GM15510 (cell line): ENCODE results near the gene PIK3R6.

Source experiments
- POLR2A ChIP-seq: IDR thresholded peaks from 3 replicates; pipeline ENCODE4 v1.6.1; 2011; ENCODE audit warnings: borderline replicate concordance; ENCODE audit not compliant: insufficient read length; ENCODE audit errors: extremely low read depth

PIK3R6 gene

DNA sequence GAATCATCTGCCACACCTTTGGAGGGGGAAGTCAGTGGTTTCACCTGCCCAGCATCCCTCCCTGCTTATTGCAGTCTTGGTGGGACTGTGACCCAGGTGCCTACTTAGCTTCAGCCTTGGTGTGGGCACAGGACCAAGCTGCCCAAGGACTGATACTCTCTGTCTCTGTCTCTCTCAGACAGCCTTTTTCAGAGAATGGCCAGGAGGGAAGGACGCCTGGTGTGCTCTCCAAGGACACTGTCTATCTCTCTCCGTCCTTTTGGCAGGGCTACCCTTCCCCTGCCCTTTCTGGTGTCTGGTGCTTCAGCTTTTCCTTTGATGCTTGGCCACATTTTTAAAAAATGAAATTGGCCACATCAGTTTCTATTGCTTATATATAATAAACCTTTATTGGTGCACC is 19.6 kb downstream of the PIK3R6 start:
- no peak for TF ChIP-seq POLR2A

DNA sequence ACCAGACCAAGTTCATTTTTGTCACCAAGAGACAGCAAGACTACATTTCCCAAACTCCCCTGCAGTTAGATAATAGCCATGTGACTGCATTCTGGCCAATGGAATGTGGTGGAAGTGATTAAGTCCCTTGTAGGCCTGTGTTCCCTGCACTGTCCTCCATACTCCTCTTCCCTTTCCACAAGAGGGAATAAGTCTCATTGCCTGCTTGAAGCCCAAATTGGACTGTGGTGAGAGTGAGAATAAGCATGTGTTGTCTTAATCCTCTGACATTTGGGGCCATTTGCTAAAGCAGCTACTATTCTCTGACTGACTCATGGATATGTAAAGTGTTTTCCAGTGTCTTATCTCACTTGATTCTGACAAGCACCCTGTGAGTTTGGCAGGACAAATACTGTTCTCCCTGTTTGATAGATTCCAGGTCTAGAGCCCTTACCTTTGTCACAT is 20.7 kb downstream of the PIK3R6 start:
- TF ChIP-seq POLR2A, result no peak

DNA sequence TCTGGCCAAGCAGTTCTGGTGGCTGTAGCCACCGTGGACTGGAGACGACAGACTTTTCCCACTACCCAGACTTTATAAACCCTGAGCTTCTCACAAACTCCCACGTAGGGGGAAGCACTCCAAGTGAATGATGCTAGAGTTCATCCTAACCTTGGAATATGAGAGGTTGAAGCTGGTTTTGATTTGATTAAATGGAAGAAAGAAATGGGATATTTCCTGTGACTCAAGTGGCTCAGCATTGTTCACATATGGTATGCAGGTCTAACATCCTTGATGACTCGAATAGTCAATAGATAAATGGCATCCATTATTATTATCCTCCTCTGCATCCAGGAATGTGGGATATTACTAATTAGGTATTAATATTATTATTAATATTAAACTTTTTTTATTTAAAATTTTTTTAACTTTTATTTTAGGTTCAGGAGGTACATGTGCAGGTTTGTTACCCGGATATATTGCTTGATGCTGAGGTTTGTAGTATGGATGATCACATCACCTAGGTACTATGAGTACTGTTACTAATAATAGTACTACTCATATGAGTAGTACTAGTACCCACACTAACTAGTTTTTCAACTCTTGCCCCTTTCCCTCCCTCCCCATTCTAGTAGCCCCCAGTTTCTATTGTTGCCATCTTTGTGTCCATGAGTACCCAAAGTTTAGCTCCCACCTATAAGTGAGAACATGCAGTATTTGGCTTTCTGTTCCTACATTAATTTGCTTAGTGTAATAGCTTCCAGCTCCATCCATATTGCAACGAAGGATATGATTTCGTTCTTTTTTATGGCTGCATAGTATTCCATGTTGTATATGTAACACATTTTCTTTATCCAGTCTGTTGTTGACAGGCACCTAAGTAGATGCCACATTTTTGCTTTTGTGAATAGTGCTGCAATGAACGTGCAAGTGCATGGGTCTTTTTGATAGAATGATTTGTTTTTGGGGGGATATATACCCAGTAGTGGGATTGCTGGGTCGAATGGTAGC is 22.9 kb downstream of the PIK3R6 start:
- TF ChIP-seq POLR2A, result no peak

DNA sequence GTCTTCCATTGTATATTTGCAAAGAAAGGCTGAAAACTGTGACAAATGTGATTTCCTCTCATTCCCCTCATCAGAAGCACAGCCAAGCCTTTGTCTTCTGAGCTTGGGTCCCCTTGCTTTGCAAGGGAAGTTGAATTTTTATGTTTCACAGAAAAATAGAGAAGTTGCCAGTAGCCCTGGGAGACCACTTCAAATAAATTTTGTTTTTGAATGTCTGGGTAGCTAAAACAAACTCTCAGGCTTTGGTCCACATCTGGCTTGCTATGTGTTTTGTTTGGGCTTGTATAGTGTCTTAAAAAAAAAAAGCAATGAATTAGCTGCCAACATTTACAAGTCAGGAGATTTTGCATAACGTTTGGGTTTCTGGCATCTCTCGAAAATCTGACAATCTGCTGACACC is 24.1 kb downstream of the PIK3R6 start:
- no peak for TF ChIP-seq POLR2A

DNA sequence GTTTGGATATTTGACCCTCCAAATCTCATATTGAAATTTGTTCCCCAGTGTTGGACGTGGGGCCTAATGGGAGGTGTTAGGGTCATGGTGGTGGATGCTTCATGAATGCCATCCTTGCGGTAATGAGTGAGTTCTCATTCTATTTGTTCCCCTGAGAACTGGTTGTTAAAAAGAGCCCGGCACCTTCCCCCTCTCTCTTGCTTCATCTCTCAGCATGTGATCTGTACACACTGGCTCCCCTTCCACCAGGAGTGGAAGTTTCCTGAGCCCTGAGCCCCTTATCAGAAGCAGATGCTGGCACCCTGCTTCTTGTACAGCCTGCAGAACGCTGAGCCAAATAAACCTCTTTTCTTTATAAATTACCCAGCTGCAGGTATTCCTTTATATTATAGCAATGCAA is 25.6 kb downstream of the PIK3R6 start:
- no peak for TF ChIP-seq POLR2A

- TF ChIP-seq POLR2A, result no peak
Observed at GRCh38 chr17:8839410-8839935, 28.0 kb downstream of the PIK3R6 start.

- TF ChIP-seq POLR2A, result no peak
Observed at GRCh38 chr17:8838551-8839095, 28.9 kb downstream of the PIK3R6 start.

GRCh38 chr17:8837563-8838075 is 29.9 kb downstream of the PIK3R6 start:
- TF ChIP-seq POLR2A, result no peak

DNA sequence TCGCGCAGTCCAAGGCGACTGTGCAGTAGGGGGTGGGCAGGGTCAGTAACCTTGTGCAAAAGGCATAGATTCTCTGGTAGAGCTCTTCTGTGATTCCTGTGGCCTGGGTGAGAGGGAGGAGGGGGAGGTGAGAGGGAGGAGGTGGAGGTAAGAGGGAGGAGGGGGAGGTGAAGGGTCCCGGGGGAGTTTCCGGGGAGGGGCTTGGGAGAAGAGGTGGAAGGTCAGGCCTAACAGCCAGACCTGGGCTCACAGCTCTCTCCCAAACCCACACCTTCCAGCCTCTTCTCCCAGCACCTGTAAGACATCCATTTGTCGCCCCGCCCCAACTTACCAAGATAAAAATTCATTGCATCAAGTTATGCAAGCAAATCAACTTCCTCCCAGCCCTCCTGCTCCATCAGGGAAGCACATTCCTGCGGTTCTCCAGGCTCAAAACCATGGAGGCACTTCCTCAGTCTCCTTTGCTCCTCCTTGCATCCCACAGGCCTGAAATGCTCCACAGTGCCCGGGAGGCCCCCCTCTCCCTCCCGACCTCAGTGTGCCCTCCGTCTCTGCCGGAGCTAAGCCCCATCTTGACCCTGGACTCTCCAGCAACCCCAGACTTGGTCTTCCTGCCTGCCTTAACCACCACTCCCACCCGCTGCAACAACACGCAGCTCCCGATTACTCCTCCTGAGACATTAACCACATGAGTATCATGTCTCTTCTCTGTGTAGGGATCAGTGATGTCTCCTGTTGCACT is 30.5 kb downstream of the PIK3R6 start:
- TF ChIP-seq POLR2A, result no peak

GRCh38 chr17:8835631-8836364 is 31.7 kb downstream of the PIK3R6 start:
- TF ChIP-seq POLR2A, result no peak

GRCh38 chr17:8835106-8835505 is 32.4 kb downstream of the PIK3R6 start:
- no peak for TF ChIP-seq POLR2A

DNA sequence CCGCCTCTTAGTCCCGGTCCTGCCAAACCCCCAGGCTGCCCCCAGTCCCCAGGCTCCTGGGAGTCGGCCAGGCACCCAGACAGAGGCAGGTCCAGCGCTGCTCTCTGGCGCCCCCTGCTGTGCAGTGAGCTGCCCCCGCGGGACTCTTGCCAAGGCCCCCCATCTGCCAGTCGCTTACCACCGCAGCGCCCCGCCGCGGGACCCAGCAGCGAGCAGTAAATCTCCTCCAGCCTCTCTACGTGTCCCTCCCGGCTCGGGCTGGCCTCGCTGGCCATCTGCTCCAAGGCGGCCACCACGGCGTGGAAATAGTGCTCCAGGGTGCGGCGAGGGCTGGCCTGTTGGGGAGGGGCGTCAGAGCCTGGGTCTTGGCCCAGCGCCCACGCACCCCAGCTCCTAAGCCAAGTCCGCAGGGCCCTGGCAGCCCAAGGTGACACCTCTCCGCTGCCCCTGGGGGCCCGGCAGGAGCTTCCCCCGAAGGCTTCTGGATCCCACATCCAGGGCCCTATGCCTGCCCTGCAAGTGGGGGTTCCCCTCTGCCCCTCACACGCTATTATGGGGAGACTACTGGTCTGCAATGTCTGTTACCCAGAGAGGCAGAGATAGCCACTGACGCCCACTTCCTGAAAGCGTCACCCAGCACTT is 34.6 kb downstream of the PIK3R6 start:
- no peak for TF ChIP-seq POLR2A

DNA sequence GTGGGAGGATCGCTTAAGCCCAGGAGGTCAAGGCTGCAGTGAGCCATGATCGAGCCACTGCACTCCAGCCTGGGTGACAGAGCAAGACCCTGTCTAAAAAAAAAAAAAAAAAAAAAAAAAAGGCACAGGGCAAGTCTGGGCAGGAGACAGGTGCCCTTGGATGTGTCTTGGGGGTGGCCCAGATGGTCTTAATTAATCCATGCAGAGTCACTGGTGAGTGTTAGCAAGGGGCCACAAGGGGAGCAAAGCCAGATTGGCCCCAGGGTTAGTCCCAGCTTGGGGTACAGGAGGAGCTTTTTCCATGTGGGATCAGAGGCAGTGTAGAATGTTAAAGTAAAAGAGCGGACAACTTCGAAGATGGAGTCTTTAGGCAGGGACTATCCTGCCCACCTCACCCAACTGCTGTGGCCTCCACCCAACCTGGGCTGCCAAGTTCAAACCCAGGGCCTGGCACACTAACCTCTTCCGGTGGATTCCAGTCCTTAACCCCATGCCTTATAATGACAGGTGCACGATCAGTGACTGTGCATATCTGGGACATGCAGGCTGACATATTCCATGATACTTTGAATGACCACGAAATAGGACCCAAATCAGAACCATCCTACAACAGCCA is 36.1 kb downstream of the PIK3R6 start:
- TF ChIP-seq POLR2A, result no peak
